Duodenal mucosa (tissue), 2 donors: Measurements from ENCODE around the gene KHDRBS2.

Experiments
- H3K27ac ChIP-seq: one replicate; pipeline ENCODE4 v1.7.0; 2013; ENCODE audit warnings: low read depth, low read length
- H3K27me3 ChIP-seq, 2 donors: one replicate each; pipeline ENCODE4 v1.7.0; 2013; ENCODE audit warnings: low read length in 2 of 2, control low read depth in 1 of 2; ENCODE audit not compliant: insufficient read depth in 2 of 2, control insufficient read depth in 1 of 2
- H3K36me3 ChIP-seq, 2 donors: one replicate each; pipeline ENCODE4 v1.7.0; 2013; ENCODE audit warnings: low read length in 2 of 2, control low read depth in 1 of 2; ENCODE audit not compliant: insufficient read depth in 2 of 2, control insufficient read depth in 1 of 2
- H3K4me1 ChIP-seq, 2 donors: one replicate each; pipeline ENCODE4 v1.7.0; 2013; ENCODE audit warnings: low read length in 2 of 2, control low read depth in 1 of 2; ENCODE audit not compliant: insufficient read depth in 2 of 2, control insufficient read depth in 1 of 2
- H3K4me3 ChIP-seq, 2 donors: one replicate each; pipeline ENCODE4 v1.7.0; 2013; ENCODE audit warnings: low read length in 2 of 2, low read depth in 1 of 2
- H3K9ac ChIP-seq, 2 donors: one replicate each; pipeline ENCODE4 v1.7.0; 2013; ENCODE audit warnings: low read length in 2 of 2, low read depth in 1 of 2
- H3K9me3 ChIP-seq, 2 donors: one replicate each; pipeline ENCODE4 v1.7.0; 2013; ENCODE audit warnings: low read length in 2 of 2, control low read depth in 1 of 2; ENCODE audit not compliant: control insufficient read depth in 1 of 2

KHDRBS2 gene

DNA sequence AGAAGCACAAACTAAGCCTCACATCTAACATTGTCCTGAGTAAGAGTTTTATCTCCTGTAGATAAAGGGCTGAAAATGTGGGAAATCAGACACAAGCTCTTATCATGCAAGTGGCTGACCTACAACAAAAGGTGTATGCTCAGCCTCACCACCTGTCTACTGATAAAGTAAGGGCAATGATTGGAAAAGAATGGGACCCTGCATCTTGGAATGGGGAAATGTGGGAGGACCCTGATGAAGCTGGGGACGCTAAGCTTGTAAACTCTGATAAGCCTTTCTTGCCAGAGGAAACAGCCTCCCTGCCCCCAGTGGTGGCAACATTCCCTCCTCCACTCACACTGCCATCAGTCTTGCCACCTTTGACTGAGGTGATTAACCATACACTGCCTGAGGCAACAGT is 166.6 kb downstream of the KHDRBS2 start:
- Histone ChIP-seq H3K9ac (no peak overlapping the region), H3K36me3 (no peaks in the 10 kb centered on the region), H3K27me3 (no peaks in the 10 kb centered on the region), H3K27ac (no peak overlapping the region), H3K4me1 (no peaks in the 10 kb centered on the region), H3K9me3 (peaks cover 11 to 13% of the 10 kb centered on the region in 2 donors), H3K4me3 (no peak overlapping the region)

GRCh38 chr6:62103186-62103859 is 182.7 kb downstream of the KHDRBS2 start:
- Histone ChIP-seq H3K36me3 (no peaks in the 10 kb centered on the region), H3K9me3 (peaks cover 13 to 19% of the 10 kb centered on the region in 2 donors), H3K27me3 (no peaks in the 10 kb centered on the region), H3K9ac (no peak overlapping the region), H3K27ac (no peak overlapping the region), H3K4me1 (no peaks in the 10 kb centered on the region), H3K4me3 (no peak overlapping the region)

DNA sequence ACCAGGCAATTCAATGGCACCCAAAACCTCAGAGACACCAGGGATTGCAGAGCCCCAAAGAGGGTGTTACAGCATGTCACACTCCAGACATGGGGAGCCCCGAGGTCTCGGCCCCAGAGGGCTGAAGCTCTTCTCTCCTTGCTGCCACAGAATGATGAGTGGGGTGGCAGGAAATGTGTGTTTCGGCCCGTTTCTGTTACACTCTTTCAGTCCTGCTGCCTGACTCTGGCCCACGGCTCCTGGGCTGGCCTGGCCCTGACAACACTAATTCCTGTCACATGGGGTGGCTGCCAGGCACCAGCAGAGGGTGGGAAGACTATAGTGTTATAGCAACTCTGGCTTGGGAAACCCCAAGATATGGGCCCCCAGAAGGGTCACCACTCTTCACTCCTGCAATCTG is 183.6 kb downstream of the KHDRBS2 start:
- Histone ChIP-seq H3K4me1 (no peaks in the 10 kb centered on the region), H3K9me3 (peaks cover 13 to 19% of the 10 kb centered on the region in 2 donors), H3K4me3 (no peak overlapping the region), H3K9ac (no peak overlapping the region), H3K27me3 (no peaks in the 10 kb centered on the region), H3K27ac (no peak overlapping the region), H3K36me3 (no peaks in the 10 kb centered on the region)

GRCh38 chr6:62090442-62091229 is 195.4 kb downstream of the KHDRBS2 start:
- Histone ChIP-seq H3K27ac (no peak overlapping the region), H3K4me3 (no peak overlapping the region), H3K27me3 (no peaks in the 10 kb centered on the region), H3K36me3 (no peaks in the 10 kb centered on the region), H3K9me3 (peaks cover 5% of the 10 kb centered on the region in 2 donors), H3K9ac (no peak overlapping the region), H3K4me1 (no peaks in the 10 kb centered on the region)

DNA sequence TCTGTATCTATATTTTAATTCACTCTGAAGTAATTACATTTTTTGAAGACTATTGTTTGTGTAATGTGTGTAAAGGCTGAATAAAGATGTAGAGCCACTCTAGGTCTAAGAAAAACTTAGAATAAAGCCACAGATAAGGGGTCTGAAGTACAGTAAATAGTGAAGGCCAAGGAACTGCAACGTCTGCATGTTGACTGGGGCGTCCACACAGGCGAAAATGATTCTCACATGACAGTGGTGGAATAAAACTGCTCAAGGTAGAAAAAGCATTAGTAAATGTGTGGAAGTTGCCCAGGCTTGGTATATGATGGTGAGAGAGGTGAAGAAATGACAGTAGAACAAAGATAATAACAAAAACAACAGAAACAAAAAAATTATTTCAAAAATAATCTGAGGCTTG is 196.2 kb downstream of the KHDRBS2 start:
- Histone ChIP-seq H3K36me3 (no peaks in the 10 kb centered on the region), H3K27me3 (no peaks in the 10 kb centered on the region), H3K9me3 (peaks cover 5 to 9% of the 10 kb centered on the region in 2 donors), H3K4me1 (no peaks in the 10 kb centered on the region), H3K4me3 (no peak overlapping the region), H3K9ac (no peak overlapping the region), H3K27ac (no peak overlapping the region)

DNA sequence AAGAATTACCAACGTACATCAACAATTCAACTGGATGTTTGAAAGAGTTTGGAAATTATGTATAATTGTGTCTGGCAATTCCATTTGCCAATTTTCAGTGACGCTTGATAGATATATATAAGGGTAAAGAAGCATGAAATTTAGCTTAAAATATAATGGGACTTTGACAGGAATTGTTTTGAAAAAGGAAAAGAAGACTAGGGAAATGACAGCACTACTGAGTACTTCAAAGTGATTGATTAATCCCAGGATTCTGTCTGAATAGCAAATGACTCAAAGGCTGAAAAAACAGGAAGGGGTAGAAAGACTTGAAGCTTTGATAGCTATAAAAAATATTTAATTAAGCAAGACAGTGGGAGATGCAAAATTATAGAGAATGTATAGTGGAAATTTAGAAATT is 200.0 kb downstream of the KHDRBS2 start:
- H3K27ac ChIP-seq = no peak overlapping the region
- H3K4me3 ChIP-seq = no peak overlapping the region

GRCh38 chr6:62075869-62076268 is 210.2 kb downstream of the KHDRBS2 start:
- H3K27ac ChIP-seq = no peak overlapping the region
- H3K9me3 ChIP-seq = peaks cover 8 to 10% of the 10 kb centered on the region in 2 donors
- no peak overlapping the region for H3K4me3 ChIP-seq
- H3K9ac ChIP-seq = no peak overlapping the region
- no peaks in the 10 kb centered on the region for H3K4me1 ChIP-seq
- H3K27me3 ChIP-seq = no peaks in the 10 kb centered on the region
- H3K36me3 ChIP-seq = no peaks in the 10 kb centered on the region

More for the DNA sequence above, 200.0 kb downstream of the KHDRBS2 start:
- Histone ChIP-seq H3K9ac (no peak overlapping the region), H3K36me3 (no peaks in the 10 kb centered on the region), H3K9me3 (peaks cover 10 to 15% of the 10 kb centered on the region in 2 donors), H3K4me1 (no peaks in the 10 kb centered on the region), H3K27me3 (no peaks in the 10 kb centered on the region)

DNA sequence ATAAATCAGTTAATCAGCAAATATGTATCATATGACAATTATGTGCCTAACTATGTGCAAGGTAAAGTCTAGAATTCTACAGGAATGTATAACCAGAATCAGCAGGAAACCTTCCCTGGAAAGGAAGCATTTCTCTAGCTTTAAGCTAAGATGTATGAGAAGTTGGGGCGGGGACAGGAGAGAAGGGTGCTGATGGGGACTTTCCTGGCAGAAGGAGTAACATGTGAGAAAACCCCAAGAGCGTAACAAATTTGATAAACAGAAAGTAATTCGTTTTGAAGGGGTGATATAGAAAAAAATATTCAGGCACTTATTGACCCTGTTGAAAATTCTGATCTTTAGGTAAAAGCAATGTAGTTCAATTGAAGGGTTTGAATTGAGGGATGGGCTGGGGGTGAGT is 226.1 kb downstream of the KHDRBS2 start:
- no peaks in the 10 kb centered on the region for H3K27me3 ChIP-seq
- H3K4me3 ChIP-seq = no peak overlapping the region
- H3K36me3 ChIP-seq = no peaks in the 10 kb centered on the region
- H3K9ac ChIP-seq = no peak overlapping the region
- H3K9me3 ChIP-seq = peaks cover 6 to 7% of the 10 kb centered on the region in 2 donors
- H3K4me1 ChIP-seq = no peaks in the 10 kb centered on the region
- no peak overlapping the region for H3K27ac ChIP-seq

DNA sequence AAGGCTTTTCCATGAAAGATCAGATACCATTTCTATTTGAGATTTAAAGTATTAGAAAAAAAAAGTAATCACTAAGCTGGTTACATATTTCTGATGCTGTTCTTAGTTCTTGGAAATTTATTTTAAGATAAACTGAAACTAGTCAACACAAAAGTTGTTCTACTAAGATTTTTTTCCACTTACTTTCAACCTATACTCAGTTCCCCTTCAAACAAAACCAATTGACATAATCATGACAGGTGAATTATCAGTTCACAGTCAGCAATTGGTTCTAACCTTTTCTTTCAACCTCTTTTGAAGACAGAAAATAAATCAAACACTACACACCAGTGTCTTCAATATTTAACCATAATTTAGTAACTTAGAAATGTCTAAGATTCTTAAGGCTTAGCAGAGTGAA is 228.7 kb downstream of the KHDRBS2 start:
- H3K9me3 ChIP-seq = peaks cover 6 to 9% of the 10 kb centered on the region in 2 donors
- H3K4me3 ChIP-seq = no peak overlapping the region
- no peaks in the 10 kb centered on the region for H3K36me3 ChIP-seq
- no peaks in the 10 kb centered on the region for H3K27me3 ChIP-seq
- H3K27ac ChIP-seq = no peak overlapping the region
- H3K4me1 ChIP-seq = no peaks in the 10 kb centered on the region
- no peak overlapping the region for H3K9ac ChIP-seq

DNA sequence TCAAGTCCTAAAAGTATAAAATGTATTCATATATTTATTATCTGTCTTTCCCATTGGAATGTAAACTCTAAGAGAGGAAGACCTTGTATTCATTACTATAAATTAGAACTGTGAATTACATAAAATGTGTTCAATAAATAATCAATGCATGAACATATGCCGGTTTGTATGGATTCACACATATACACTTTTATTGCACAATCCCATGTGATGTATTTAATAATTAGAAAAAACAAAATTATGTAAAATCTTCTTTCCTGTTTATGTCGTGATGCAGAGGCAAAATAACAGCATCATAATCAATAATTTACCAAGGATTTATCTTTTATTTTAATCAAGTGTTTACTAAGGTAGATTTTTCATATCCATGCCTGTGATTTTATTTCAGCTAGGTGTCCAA is 240.5 kb downstream of the KHDRBS2 start:
- H3K4me1 ChIP-seq = no peaks in the 10 kb centered on the region
- H3K9me3 ChIP-seq = peaks cover 0 to 2% of the 10 kb centered on the region in 2 donors
- H3K9ac ChIP-seq = no peak overlapping the region
- no peaks in the 10 kb centered on the region for H3K36me3 ChIP-seq
- H3K27ac ChIP-seq = no peak overlapping the region
- H3K4me3 ChIP-seq = no peak overlapping the region
- no peaks in the 10 kb centered on the region for H3K27me3 ChIP-seq
